Activated CD8-positive, alpha-beta memory T cell treated with anti-CD3 and anti-CD28 coated beads, Interleukin-2, amount 10 ng/mL, durations not matched to agents 7 days and 5 days (primary cell): ENCODE data around the gene LYSET. TPM values are rescaled to one million over a fixed set of nuclear protein-coding genes. Genes with fewer than 3 reads are reported as not detected.
"Not testable (repeated sequence)": the region's sequence is repeated elsewhere in the genome, so short reads cannot be mapped to it uniquely, and the experiment has no call there.

Source experiments
- ATAC-seq: fragments of 150-1000 bp; cut with Tn5 transposase; one replicate; pipeline ENCODE4 v1.10.0; 2021; ENCODE audit warnings: moderate library complexity
- CTCF ChIA-PET: fragments of 350-600 bp; sonication (Branson Sonifier 250); formaldehyde crosslinking; loops from one replicate; lab custom pipeline; 2021; ENCODE audit warnings: antibody characterized with exemption; lab: Charles Lee
- DNase-seq: peaks from one replicate; pipeline ENCODE4 v3.0.0-alpha.2; 2020
- H3K27ac Mint-ChIP-seq: one replicate; pipeline ENCODE4 v1.8.0; 2021; ENCODE audit warnings: mild to moderate bottlenecking, mixed read lengths
- H3K27me3 Mint-ChIP-seq: one replicate; pipeline ENCODE4 v1.8.0; 2021; ENCODE audit warnings: mixed read lengths
- H3K36me3 Mint-ChIP-seq: one replicate; pipeline ENCODE4 v1.8.0; 2021; ENCODE audit warnings: mild to moderate bottlenecking, mixed read lengths
- H3K4me1 Mint-ChIP-seq: one replicate; pipeline ENCODE4 v1.8.0; 2021; ENCODE audit warnings: mixed read lengths
- H3K4me3 Mint-ChIP-seq: one replicate; pipeline ENCODE4 v1.8.0; 2021; ENCODE audit warnings: mild to moderate bottlenecking, moderate library complexity, mixed read lengths
- H3K9me3 Mint-ChIP-seq: one replicate; pipeline ENCODE4 v1.8.0; 2022; ENCODE audit warnings: low read depth, mixed read lengths
- total RNA-seq, 2 experiments: library from RNA; stranded (reverse); gene quantifications; one replicate each; pipeline ENCODE4 v1.2.3, GENCODE V29; 2021

LYSET gene
- total RNA-seq, 2 experiments from 2014 or later = 6.3 to 9.7 TPM

- H3K36me3 Mint-ChIP-seq = no peaks in the 10 kb centered on the region
- CTCF ChIA-PET = interaction anchor here (0.7 kb wide), 1 partner anchor 13 kb away, joined by 3 read pairs; no protein-coding TSS in a partner anchor
- DNase-seq = no peak
- no peak overlapping the region for H3K4me3 Mint-ChIP-seq
- no peak for ATAC-seq
- H3K4me1 Mint-ChIP-seq = no peaks in the 10 kb centered on the region
- no peaks in the 10 kb centered on the region for H3K9me3 Mint-ChIP-seq
- no peaks in the 10 kb centered on the region for H3K27me3 Mint-ChIP-seq
- H3K27ac Mint-ChIP-seq = no peak overlapping the region
These were observed 28.3 kb upstream of the LYSET start for GRCh38 chr14:93156693-93157369.

GRCh38 chr14:93158349-93158748, 26.8 kb upstream of the LYSET start:
- H3K27me3 Mint-ChIP-seq, H3K27ac Mint-ChIP-seq, ATAC-seq, H3K4me3 Mint-ChIP-seq, H3K36me3 Mint-ChIP-seq, DNase-seq, H3K9me3 Mint-ChIP-seq, H3K4me1 Mint-ChIP-seq: not testable (repeated sequence)
- CTCF ChIA-PET = interaction anchor here (1.3 kb wide), 1 partner anchor 207 kb away, joined by 3 read pairs; no protein-coding TSS in a partner anchor

DNA sequence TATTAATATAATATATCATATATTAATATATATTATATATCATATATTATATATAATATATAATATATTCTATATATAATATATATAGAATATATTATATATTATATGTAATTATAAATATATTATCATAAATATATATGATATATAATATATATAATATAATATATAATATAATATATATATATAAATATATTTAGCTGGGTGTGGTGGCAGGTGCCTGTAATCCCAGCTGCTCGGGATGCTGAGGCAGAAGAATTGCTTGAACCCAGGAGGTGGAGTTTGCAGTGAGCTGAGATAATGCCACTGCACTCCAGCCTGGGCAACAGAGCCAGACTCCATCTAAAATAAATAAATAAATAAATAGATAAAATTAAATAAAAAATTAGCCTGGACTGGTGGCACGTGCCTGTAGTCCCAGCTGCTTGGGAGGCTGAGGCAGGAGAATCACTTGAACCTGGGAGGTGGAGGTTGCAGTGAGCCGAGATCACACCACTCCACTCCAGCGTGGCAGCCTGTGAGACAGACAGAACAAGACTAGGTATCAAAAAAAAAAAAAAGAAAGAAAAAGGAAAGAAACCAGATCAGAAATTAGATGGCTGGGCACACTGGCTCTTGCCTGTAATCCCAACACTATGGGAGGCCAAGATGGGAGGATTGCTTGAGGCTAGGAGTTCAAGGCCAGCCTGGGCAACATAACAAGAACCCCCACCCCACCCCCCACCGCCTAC, 25.3 kb upstream of the LYSET start:
- not testable (repeated sequence) for DNase-seq, H3K4me1 Mint-ChIP-seq, H3K27me3 Mint-ChIP-seq, H3K9me3 Mint-ChIP-seq, H3K4me3 Mint-ChIP-seq, H3K27ac Mint-ChIP-seq, H3K36me3 Mint-ChIP-seq
- CTCF ChIA-PET = interaction anchor here (1.2 to 1.6 kb wide), 5 partner anchors 13 to 47 kb away, joined by 3 to 6 read pairs (median 4); partner anchors contain the start of genes GON7, LYSET, MOAP1 and UBR7
- ATAC-seq = peak; percentile 28

DNA sequence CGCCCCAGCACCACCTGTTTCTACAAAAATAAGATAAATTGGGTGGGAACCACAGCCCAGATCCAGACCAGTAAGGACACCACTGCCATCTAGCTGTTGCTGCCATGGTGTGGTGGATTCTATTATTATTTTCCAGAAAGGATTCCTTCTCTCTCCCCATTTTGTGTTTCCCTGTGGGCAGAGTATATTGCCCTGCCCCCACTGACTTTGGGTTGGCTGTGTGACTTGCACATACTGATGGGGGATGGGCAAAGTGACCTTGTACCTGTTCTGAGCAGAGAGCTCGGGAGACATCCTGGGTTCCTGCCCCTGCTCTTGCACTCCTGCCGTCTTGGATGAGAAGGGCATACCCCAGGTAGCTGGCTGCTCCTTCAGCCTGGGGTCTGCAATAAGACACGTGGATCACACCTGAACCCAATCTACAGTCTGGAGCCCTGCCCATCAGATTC, 24.7 kb upstream of the LYSET start:
- Mint-ChIP-seq H3K4me1 (peaks cover 3% of the 10 kb centered on the region), H3K36me3 (no peaks in the 10 kb centered on the region), H3K27me3 (no peaks in the 10 kb centered on the region), H3K9me3 (no peaks in the 10 kb centered on the region), H3K4me3 (no peak overlapping the region), H3K27ac (no peak overlapping the region)
- ATAC-seq = peak; percentile 55
- DNase-seq = no peak
- CTCF ChIA-PET = interaction anchor here (1.2 to 1.6 kb wide), 5 partner anchors 13 to 46 kb away, joined by 3 to 6 read pairs (median 4); partner anchors contain the start of genes GON7, LYSET, MOAP1 and UBR7

GRCh38 chr14:93161411-93161940, 23.6 kb upstream of the LYSET start:
- H3K27ac Mint-ChIP-seq = no peak overlapping the region
- ATAC-seq (no peak), DNase-seq (no peak)
- no peaks in the 10 kb centered on the region for H3K36me3 Mint-ChIP-seq
- no peaks in the 10 kb centered on the region for H3K9me3 Mint-ChIP-seq
- H3K27me3 Mint-ChIP-seq = no peaks in the 10 kb centered on the region
- CTCF ChIA-PET = interaction anchor here (1.3 to 1.6 kb wide), 4 partner anchors 12 to 45 kb away, joined by 3 to 6 read pairs (median 4); partner anchors contain the start of genes GON7, LYSET, MOAP1 and UBR7
- H3K4me1 Mint-ChIP-seq = peaks cover 3% of the 10 kb centered on the region
- no peak overlapping the region for H3K4me3 Mint-ChIP-seq

DNA sequence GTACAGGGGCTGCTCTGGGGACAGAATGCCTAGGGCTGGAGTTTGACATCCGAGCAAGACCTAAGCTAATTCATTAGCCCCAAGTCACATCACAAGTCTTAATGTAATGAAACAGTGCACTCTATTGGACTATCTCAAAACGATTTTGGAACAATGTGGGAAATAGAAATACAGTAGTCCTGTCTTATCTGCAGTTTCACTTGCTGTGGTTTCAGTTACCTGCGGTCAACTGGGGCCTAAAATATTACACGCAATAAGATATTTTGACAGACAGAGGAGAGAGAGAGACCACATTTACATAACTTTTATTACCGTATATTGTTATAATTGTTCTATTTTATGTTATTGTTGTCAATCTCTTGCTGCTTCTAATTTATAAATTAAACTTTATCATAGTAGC, 21.6 kb upstream of the LYSET start:
- H3K27ac Mint-ChIP-seq = no peak overlapping the region
- ATAC-seq = no peak
- H3K27me3 Mint-ChIP-seq = no peaks in the 10 kb centered on the region
- no peaks in the 10 kb centered on the region for H3K9me3 Mint-ChIP-seq
- H3K4me3 Mint-ChIP-seq = no peak overlapping the region
- no peaks in the 10 kb centered on the region for H3K36me3 Mint-ChIP-seq
- DNase-seq = no peak
- H3K4me1 Mint-ChIP-seq = peaks cover 3% of the 10 kb centered on the region
- CTCF ChIA-PET = interaction anchor here (0.5 to 1.0 kb wide), 3 partner anchors 9 to 395 kb away, joined by 3 read pairs; no protein-coding TSS in a partner anchor

- CTCF ChIA-PET, H3K4me3 Mint-ChIP-seq, H3K4me1 Mint-ChIP-seq, H3K36me3 Mint-ChIP-seq, H3K27me3 Mint-ChIP-seq, H3K27ac Mint-ChIP-seq, H3K9me3 Mint-ChIP-seq, DNase-seq, ATAC-seq: not testable (repeated sequence)
These were observed 19.5 kb upstream of the LYSET start for GRCh38 chr14:93165271-93166265.

GRCh38 chr14:93168610-93169009, 16.5 kb upstream of the LYSET start:
- not testable (repeated sequence) for DNase-seq, H3K4me3 Mint-ChIP-seq, H3K27ac Mint-ChIP-seq, ATAC-seq, H3K9me3 Mint-ChIP-seq, H3K27me3 Mint-ChIP-seq, H3K36me3 Mint-ChIP-seq, H3K4me1 Mint-ChIP-seq
- CTCF ChIA-PET = interaction anchor here (1.7 kb wide), 1 partner anchor 9 kb away, joined by 8 read pairs; no protein-coding TSS in a partner anchor

GRCh38 chr14:93169619-93170018, 15.5 kb upstream of the LYSET start:
- not testable (repeated sequence) for H3K9me3 Mint-ChIP-seq, H3K27ac Mint-ChIP-seq, H3K36me3 Mint-ChIP-seq, H3K4me1 Mint-ChIP-seq, DNase-seq, H3K4me3 Mint-ChIP-seq, ATAC-seq, H3K27me3 Mint-ChIP-seq
- CTCF ChIA-PET = interaction anchor here (1.0 kb wide), 1 partner anchor 12 kb away, joined by 3 read pairs; no protein-coding TSS in a partner anchor

DNA sequence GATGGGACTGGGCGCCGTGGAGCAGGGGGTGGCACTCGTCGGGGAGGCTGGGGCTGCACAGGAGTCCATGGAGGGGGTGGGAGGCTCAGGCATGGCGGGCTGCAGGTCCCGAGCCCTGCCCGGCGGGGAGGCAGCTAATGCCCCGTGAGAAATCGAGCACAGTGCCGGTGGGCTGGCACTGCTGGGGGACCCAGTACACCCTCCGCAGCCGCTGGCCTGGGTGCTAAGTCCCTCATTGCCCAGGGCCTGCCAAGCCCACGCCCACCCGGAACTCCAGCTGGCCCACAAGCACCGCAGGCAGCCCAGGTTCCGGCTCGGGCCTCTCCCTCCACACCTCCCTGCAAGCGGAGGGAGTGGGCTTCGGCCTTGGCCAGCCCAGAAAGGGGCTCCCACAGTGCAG, 15.0 kb upstream of the LYSET start:
- H3K27ac Mint-ChIP-seq, H3K4me1 Mint-ChIP-seq, H3K9me3 Mint-ChIP-seq, DNase-seq, H3K27me3 Mint-ChIP-seq, H3K4me3 Mint-ChIP-seq, ATAC-seq, H3K36me3 Mint-ChIP-seq: not testable (repeated sequence)
- CTCF ChIA-PET = interaction anchor here (1.0 kb wide), 1 partner anchor 13 kb away, joined by 3 read pairs; no protein-coding TSS in a partner anchor

GRCh38 chr14:93171376-93171775, 13.7 kb upstream of the LYSET start:
- no peak overlapping the region for H3K27ac Mint-ChIP-seq
- no peaks in the 10 kb centered on the region for H3K4me1 Mint-ChIP-seq
- H3K36me3 Mint-ChIP-seq = no peaks in the 10 kb centered on the region
- no peaks in the 10 kb centered on the region for H3K27me3 Mint-ChIP-seq
- no peak for DNase-seq
- no peak for ATAC-seq
- H3K4me3 Mint-ChIP-seq = no peak overlapping the region
- no peaks in the 10 kb centered on the region for H3K9me3 Mint-ChIP-seq
- CTCF ChIA-PET = no interaction called here

GRCh38 chr14:93173943-93174395, 11.1 kb upstream of the LYSET start:
- no peaks in the 10 kb centered on the region for H3K36me3 Mint-ChIP-seq
- DNase-seq (no peak), ATAC-seq (no peak)
- CTCF ChIA-PET = interaction anchor here (0.8 to 2.4 kb wide), 2 partner anchors 10 to 61 kb away, joined by 3 to 10 read pairs; partner anchors contain the start of genes LYSET and MOAP1
- peaks cover 7% of the 10 kb centered on the region for H3K4me1 Mint-ChIP-seq
- no peak overlapping the region for H3K4me3 Mint-ChIP-seq
- H3K9me3 Mint-ChIP-seq = no peaks in the 10 kb centered on the region
- H3K27me3 Mint-ChIP-seq = no peaks in the 10 kb centered on the region
- no peak overlapping the region for H3K27ac Mint-ChIP-seq
